Stimulated activated naive CD8-positive, alpha-beta T cell treated with anti-CD3 and anti-CD28 coated beads, Interleukin-15, Interleukin-2, amounts not matched to agents 100 ng/mL and 50 ng/mL, for 24 hours (primary cell): ENCODE results near the gene B3GAT1.

ENCODE experiments used
- H3K27ac Mint-ChIP-seq: one replicate; pipeline ENCODE4 v1.8.0; 2021; ENCODE audit warnings: mild to moderate bottlenecking, mixed read lengths
- H3K27me3 Mint-ChIP-seq: one replicate; pipeline ENCODE4 v1.8.0; 2021; ENCODE audit warnings: mixed read lengths
- H3K36me3 Mint-ChIP-seq: one replicate; pipeline ENCODE4 v1.8.0; 2021; ENCODE audit warnings: low read depth, mixed read lengths
- H3K4me1 Mint-ChIP-seq: one replicate; pipeline ENCODE4 v1.8.0; 2021; ENCODE audit warnings: low read depth, mixed read lengths
- H3K4me3 Mint-ChIP-seq: one replicate; pipeline ENCODE4 v1.8.0; 2021; ENCODE audit warnings: mild to moderate bottlenecking, mixed read lengths
- H3K9me3 Mint-ChIP-seq: one replicate; pipeline ENCODE4 v1.8.0; 2021; ENCODE audit warnings: mixed read lengths

The B3GAT1 gene

DNA sequence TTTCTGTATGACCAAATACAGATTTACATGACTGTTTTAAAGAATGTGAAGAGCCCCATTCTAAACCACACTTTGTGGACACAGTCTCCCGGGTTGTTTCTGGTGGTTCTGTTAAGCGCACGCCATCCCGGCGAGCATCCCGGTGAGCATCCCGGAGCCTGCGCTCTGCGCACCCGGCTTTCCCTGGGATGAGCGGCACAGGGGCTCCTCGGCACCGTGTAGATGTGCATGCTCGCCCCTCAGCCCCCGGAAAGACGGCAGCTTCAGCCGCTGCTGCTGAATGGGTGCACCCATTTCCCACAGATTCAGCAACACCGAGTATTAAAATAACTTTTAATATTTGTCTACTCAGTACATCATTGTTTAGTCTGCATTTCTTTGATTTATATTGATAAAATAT, 44.3 kb downstream of the B3GAT1 start:
- H3K36me3 Mint-ChIP-seq: no peaks in the 10 kb centered on the region
- no peak overlapping the region for H3K27ac Mint-ChIP-seq
- H3K27me3 Mint-ChIP-seq: no peaks in the 10 kb centered on the region
- H3K4me1 Mint-ChIP-seq: no peaks in the 10 kb centered on the region
- no peak overlapping the region for H3K4me3 Mint-ChIP-seq
- no peaks in the 10 kb centered on the region for H3K9me3 Mint-ChIP-seq

DNA sequence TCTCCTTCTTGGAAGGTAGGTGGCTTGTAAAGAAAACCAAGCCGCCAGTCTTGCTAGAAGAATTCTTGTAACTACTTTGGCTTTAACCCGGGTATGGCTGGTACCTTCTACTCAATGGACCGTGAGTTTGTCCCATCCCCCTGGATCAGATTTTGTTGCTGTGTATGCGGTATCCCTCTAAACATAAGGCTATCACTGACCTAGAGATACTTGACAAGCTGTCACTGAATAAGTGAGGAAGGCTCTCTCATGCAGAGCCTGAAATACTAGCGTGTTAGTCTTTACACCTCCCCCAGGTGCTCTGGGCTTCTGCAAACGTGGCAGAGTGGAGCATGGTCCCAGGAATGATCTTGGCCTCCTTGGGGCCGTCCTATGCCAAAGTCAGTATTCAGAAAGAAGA, 45.8 kb downstream of the B3GAT1 start:
- Mint-ChIP-seq H3K27me3 (peaks cover 9% of the 10 kb centered on the region), H3K4me1 (peaks cover 4% of the 10 kb centered on the region), H3K27ac (no peak overlapping the region), H3K36me3 (no peaks in the 10 kb centered on the region), H3K9me3 (no peaks in the 10 kb centered on the region), H3K4me3 (no peak overlapping the region)

DNA sequence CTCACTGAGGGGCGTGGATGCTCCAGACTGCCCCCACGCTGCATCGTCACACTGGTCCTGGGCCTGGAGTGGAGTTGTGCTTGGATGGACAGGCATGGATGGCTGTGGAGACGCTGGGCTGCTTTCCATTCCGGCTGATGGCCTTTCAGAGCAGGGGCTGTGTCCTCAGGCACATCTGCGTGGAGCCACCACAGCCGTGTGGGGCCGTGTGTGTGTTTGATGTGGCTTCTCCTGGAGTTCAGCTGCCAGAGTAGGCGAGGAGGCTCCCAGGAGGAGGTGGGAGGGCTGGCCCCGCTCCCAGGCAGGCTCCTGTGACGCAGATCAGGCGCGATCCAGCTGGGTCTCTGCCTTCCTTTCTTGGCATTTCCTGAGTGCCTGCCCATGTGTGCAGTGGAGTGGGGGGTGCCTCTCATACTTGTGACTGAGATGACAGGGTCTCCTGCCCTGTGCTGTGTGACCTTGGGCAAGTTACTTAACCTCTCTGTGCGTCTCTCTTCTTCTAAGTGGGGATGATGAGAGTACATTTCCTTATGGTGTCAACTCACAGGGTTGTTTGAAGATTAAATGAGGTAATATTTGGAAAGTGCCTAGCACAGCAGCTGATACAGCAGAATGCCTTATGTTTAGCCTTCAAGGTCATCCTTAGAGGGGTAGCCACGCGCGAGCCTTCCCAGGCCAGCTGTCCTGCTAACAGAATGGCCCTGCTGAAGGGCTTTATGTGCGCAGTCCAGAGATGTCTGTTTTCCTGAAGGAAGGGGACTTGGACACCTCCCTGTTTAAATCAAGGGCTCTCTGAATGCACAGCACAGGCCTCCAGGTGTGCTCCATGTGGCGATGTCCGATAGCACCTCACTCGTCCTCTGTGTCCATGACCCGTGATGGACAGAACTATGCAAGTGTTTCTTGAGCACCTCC, 46.8 kb downstream of the B3GAT1 start:
- Mint-ChIP-seq H3K9me3 (no peaks in the 10 kb centered on the region), H3K4me3 (no peak overlapping the region), H3K27me3 (peaks cover 10% of the 10 kb centered on the region), H3K27ac (no peak overlapping the region), H3K4me1 (peaks cover 4% of the 10 kb centered on the region), H3K36me3 (no peaks in the 10 kb centered on the region)

DNA sequence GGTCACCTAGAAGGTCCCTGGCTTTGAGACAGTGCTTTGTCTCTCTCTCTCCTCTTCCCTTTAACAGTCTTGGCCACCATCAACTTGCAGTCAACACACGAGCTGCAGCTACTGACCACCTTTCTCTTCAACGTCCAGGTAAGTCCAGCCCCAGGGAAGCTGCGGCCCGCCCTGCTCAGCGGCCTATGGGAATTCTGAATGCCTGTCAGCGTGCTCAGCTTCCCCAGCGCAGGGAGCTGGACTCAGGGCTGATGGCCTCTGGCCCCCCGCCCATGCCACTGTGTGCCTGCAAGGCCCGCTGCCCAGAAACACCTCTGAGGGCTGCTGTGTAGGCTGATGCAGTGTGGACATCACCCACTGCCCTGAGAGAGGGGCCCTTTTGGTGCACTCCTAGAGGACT, 47.8 kb downstream of the B3GAT1 start:
- no peak overlapping the region for H3K27ac Mint-ChIP-seq
- H3K4me1 Mint-ChIP-seq: peaks cover 10% of the 10 kb centered on the region
- H3K4me3 Mint-ChIP-seq: no peak overlapping the region
- H3K9me3 Mint-ChIP-seq: no peaks in the 10 kb centered on the region
- H3K36me3 Mint-ChIP-seq: no peaks in the 10 kb centered on the region
- peaks cover 14% of the 10 kb centered on the region for H3K27me3 Mint-ChIP-seq

DNA sequence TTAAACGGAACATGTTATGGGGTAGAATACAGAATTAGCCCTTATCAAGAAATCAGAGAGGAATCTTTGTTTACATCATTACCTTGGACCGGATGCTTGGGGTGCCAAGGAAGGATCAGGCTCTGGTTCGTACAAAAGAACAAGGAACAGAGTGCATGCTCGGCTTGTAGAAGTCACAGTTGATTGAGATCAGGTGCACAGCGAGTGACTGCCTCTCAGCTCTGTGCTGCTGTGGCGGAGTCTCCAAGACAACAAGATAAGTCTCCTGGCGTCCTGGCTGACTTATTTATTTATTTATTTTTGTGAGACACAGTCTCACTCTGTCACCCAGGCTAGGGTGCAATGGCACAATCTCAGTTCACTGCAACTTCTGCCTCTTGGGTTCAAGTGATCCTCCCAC, 48.5 kb downstream of the B3GAT1 start:
- Mint-ChIP-seq H3K27me3 (peaks cover 14% of the 10 kb centered on the region), H3K9me3 (no peaks in the 10 kb centered on the region), H3K4me1 (peaks cover 10% of the 10 kb centered on the region), H3K4me3 (no peak overlapping the region), H3K27ac (no peak overlapping the region), H3K36me3 (no peaks in the 10 kb centered on the region)

DNA sequence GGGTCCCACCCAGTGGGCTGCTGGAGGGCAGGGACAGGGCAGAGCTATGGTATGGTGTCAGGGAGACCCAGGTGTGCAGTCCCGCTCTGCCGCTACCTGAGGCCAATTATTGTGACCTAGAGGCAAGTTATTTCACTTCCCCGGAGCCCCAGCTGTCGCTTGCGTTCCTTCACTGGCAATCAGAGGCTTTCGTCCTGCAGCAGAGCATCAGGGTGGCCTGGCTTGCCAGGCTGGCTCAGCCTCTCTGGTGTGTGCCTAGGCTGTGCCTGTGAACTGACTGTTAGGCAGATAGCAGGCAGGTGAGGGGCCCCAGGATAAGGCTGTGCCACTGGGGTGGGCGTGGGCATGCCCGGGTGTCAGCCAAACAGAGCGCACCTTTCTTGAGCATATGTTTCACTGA, 48.9 kb downstream of the B3GAT1 start:
- H3K4me3 Mint-ChIP-seq: no peak overlapping the region
- H3K27me3 Mint-ChIP-seq: peaks cover 14% of the 10 kb centered on the region
- no peaks in the 10 kb centered on the region for H3K9me3 Mint-ChIP-seq

DNA sequence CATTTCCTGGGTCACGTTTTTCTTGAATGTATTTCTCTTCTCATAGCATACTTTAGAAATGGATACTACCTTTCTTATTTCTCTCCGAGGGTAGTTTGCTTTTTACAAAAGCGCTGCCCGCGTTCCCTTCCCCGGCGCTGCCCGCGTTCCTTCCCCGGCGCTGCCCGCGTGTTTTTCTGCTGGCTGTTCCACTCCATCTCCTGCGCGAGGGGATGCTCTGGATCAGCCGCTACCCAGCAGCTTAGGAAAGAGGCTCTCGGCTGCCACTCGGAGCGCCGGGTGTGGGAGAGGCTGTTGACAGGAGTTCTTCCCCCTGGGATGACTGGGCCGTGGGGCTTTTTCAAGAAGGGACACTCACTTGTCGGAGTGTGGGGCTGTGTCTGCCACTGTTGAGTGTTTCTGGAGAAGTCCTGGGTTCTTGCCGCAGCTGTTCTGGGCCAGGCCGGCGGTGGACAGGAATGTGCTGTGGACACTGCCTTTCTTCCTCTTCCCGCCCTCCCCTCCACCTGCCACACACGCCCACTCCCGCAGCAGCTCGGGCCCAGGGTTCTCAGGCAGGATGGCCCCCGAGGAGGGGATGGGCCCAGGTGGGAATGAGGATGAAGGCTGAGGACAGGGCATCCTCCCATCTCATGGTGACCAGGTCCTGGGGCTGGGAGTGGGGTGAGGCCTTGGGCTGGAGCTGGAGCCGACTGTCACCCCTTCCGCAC, 49.7 kb downstream of the B3GAT1 start:
- no peaks in the 10 kb centered on the region for H3K36me3 Mint-ChIP-seq

More for the DNA sequence above, 48.9 kb downstream of the B3GAT1 start:
- no peaks in the 10 kb centered on the region for H3K36me3 Mint-ChIP-seq
- H3K27ac Mint-ChIP-seq: no peak overlapping the region
- peaks cover 10% of the 10 kb centered on the region for H3K4me1 Mint-ChIP-seq

DNA sequence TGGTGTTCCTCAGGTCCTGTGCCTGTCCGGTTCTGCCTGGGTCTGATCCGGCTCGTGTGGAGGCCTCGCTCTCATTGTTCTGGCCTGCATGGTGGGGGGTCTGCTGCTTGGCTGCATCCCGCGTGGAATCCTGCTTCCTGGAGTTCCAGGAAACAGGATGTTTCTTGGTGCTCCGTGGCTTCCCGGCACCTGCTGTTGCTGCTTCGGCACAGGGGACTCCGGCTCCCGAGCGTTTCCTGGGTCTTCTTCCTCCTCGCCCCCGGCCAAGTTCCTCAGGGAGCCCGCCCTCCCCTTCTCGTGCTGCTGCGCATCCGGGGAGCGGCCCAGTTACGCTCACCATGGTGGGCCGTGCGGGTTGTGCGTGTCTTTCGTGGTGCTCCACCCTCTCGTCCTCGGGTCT, 50.4 kb downstream of the B3GAT1 start:
- no peak overlapping the region for H3K27ac Mint-ChIP-seq
- H3K4me3 Mint-ChIP-seq: no peak overlapping the region
- H3K27me3 Mint-ChIP-seq: peaks cover 14% of the 10 kb centered on the region
- H3K9me3 Mint-ChIP-seq: no peaks in the 10 kb centered on the region
- peaks cover 10% of the 10 kb centered on the region for H3K4me1 Mint-ChIP-seq
- H3K36me3 Mint-ChIP-seq: no peaks in the 10 kb centered on the region

More for the DNA sequence above, 49.7 kb downstream of the B3GAT1 start:
- Mint-ChIP-seq H3K27me3 (peaks cover 14% of the 10 kb centered on the region), H3K27ac (no peak overlapping the region), H3K4me3 (no peak overlapping the region), H3K4me1 (peaks cover 10% of the 10 kb centered on the region), H3K9me3 (no peaks in the 10 kb centered on the region)

DNA sequence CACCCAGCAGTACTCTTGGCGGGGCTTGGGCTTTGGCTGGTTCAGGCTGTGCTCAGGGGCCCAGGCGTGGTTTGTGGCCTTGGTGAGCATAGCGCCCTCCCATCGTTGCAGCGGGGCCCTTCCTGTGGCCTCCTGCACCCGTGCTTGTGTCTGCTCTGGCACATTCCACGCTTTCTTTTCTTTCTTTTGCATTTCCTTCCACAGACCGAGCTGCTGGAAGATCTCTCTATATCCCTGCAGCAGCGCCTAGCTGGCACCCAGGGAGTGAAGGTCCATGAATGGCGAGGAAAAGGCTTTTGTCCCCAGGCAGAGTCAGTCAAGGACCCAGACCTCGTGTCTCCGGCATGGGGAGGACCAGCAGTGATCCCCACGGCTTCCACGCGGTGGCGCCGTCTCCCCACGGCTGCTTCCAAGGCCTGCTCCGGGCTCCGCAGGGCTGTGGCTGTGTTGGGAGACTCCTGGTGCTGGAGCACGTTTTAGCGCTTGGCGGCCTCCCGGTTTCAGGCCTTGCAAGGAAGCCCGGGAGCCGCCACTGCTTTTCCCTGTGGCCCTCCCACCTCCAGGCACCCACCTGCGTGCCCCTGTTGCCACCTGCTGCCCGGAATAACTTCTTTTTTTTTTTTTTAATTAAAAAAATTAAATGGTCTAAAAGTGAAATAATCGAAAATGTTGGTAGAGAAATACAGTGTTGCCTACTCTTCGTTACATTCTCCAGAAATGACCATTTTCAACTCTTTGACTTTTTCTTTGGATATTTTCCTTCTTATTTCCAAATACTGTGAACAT, 51.8 kb downstream of the B3GAT1 start:
- Mint-ChIP-seq H3K4me3 (no peak overlapping the region), H3K9me3 (no peaks in the 10 kb centered on the region), H3K27me3 (peaks cover 14% of the 10 kb centered on the region), H3K27ac (peak overlapping the region; percentile 74), H3K4me1 (peaks cover 10% of the 10 kb centered on the region), H3K36me3 (no peaks in the 10 kb centered on the region)

DNA sequence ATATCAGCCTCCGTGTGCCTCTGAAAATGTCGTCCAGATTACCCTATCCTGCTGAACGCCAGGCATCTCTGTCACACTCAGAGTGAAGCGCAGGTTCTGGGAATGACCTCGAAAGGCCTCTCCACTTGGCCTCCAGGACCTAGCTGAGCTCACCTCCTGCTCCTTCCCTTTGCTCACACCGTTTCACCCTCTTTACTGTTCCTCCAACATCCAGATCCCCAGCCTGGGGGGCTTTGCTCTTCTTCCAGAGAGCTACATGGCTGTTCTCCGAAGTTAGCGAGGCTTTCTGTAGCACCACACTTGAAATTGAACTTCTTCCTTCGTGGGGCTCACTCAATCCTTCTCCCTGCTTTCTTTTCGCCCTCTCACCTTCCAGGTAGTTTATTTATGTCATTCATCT, 52.4 kb downstream of the B3GAT1 start:
- no peaks in the 10 kb centered on the region for H3K36me3 Mint-ChIP-seq
- H3K4me1 Mint-ChIP-seq: peaks cover 10% of the 10 kb centered on the region
- no peak overlapping the region for H3K27ac Mint-ChIP-seq
- H3K4me3 Mint-ChIP-seq: no peak overlapping the region
- peaks cover 14% of the 10 kb centered on the region for H3K27me3 Mint-ChIP-seq
- H3K9me3 Mint-ChIP-seq: no peaks in the 10 kb centered on the region

DNA sequence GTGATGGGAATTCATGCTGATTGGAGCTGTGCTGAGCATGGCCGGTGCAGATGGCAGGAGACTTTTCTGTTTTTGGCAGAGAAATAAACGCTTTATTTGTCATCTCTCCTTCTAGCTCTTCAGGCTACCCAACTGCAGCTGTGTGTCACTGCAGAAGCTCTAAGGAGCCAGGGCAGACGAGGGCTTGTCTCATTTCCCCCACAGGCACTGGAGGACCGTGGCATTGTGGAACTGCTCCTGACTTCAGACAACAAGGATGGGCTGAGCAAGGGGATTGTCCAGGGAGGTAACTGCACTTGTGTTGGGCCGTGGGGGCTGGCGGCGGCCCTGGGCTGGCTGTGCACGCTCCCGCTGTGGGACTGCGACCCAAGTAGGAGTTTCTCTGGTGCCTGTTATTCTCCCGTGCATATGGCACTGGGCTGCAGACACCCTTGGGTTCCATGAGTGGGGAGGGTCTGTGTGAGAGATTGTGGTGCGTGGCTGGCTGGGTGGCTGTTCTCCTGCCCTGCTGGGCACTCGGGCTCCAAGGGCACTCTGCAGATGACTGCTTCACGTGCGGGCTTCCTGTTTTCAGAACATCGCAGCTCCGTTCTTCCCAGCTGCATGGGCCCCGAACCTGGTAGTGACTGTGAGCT, 53.1 kb downstream of the B3GAT1 start:
- Mint-ChIP-seq H3K27me3 (peaks cover 14% of the 10 kb centered on the region), H3K4me3 (no peak overlapping the region), H3K36me3 (no peaks in the 10 kb centered on the region), H3K4me1 (peaks cover 10% of the 10 kb centered on the region), H3K9me3 (no peaks in the 10 kb centered on the region), H3K27ac (no peak overlapping the region)

DNA sequence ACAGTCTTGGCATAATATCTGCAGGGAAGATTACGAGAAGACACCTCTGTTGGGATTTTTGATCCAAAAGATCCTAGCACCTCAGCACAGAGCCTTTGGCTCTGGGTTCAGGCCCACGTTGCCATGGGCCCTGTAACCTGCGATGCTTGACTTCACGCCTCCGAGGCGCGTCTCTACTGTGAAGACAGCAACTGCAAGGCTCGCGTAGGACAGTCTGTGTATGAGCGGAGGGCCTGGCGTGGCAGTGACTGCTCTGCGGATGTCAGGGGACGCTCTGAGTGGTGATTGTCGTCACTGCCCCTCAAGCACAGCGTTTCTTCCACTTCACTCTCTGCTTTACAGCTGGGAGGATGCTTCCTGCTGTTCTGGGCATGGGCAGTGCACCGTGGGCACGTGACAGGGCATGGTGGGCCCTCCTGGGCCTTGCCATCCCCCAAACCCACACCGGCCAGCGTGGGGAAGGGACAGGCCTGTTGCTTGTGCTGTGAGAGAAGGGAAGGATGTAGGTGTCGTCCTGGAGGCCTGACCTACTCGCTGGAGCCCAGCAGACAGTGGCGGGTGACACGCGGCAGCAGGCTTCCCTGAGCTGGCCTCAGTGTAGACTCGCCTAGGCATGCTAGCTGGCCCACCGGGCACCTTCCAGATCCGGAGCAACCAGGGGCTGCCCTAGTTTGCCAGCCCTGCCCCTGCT, 53.7 kb downstream of the B3GAT1 start:
- H3K27me3 Mint-ChIP-seq: peaks cover 14% of the 10 kb centered on the region
- H3K36me3 Mint-ChIP-seq: no peaks in the 10 kb centered on the region
- peaks cover 10% of the 10 kb centered on the region for H3K4me1 Mint-ChIP-seq
- no peaks in the 10 kb centered on the region for H3K9me3 Mint-ChIP-seq
- no peak overlapping the region for H3K4me3 Mint-ChIP-seq
- peak overlapping the region; percentile 8 for H3K27ac Mint-ChIP-seq

DNA sequence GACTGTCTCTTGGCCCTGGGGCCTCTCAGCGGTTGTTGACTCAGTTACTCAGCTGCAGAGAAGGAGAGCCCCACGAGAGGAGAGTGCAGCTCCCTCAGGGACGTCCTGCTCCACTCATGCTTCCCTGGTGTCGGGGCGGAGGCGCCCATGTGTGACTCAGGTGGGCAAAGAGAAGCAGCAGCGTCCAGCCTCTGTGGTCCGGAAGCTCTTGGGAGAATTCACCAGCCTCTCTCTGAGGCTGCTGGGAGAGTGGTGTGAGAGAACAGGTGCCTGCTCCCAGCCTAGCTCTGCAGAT, 54.5 kb downstream of the B3GAT1 start:
- H3K9me3 Mint-ChIP-seq: no peaks in the 10 kb centered on the region
- H3K27me3 Mint-ChIP-seq: peaks cover 14% of the 10 kb centered on the region
- peaks cover 10% of the 10 kb centered on the region for H3K4me1 Mint-ChIP-seq
- no peak overlapping the region for H3K4me3 Mint-ChIP-seq
- H3K27ac Mint-ChIP-seq: peak overlapping the region; percentile 8
- no peaks in the 10 kb centered on the region for H3K36me3 Mint-ChIP-seq
